Activated CD8-positive, alpha-beta memory T cell treated with anti-CD3 and anti-CD28 coated beads, Interleukin-2, amount 50 U/mL, for 48 hours (primary cell): ENCODE results near the gene DDX1.
"Not testable (repeated sequence)": the region's sequence is repeated elsewhere in the genome, so short reads cannot be mapped to it uniquely, and the experiment has no call there.

Source experiments
- DNase-seq: peaks from one replicate; pipeline ENCODE4 v3.0.0-alpha.2; 2020

The DDX1 gene

DNA sequence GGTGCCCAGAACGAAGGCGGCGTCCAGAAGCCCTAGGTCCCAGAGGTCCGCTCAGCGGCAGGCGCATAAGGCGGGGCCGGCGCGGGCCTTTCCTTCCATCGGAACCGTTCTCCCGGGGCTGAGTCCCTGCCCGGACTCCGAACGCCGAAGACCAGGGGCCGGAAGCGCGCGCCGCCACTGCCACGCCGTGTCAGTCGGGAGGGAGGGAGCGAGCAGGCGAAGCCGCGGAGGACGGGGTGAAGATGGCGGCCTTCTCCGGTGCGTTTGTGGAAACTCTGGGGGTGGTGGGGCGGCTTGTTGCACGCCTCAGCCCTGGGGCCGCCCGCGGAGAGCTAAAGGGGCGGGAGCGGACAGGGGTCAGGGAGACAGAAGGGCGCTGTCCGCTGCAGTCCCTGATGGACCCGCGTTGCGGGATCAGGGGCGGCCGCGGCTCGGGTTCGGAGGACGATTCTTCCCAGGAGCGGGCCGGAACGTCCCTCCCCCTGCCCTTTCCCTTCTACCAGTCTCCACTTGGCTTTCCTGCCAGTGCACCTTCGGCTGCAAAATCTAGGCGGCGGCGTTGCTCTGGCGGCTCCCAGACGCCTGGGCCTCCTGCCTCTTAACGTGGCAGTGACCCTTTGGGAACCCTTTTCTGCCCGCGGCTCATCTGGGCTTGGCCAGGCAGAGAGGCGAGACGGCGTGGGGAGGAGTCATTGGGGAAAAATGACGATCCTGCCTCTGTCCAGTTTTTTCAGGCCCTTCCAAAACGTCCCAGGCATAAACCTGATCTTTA, at the start of gene DDX1:
TSS of gene DDX1 (plus strand) at position 177 of the 772 bp plus-strand sequence. CDS start at position 243, 66 bp downstream.
- peak; percentile 97 for DNase-seq

DNA sequence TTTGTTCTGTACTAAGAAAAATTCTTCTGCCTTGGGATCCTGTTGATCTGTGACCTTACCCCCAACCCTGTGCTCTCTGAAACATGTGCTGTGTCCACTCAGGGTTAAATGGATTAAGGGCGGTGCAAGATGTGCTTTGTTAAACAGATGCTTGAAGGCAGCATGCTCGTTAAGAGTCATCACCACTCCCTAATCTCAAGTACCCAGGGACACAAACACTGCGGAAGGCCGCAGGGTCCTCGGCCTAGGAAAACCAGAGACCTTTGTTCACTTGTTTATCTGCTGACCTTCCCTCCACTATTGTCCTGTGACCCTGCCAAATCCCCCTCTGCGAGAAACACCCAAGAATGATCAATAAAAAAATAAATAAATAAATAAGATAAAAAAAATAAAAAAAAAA, 49.4 kb upstream of the DDX1 start:
- DNase-seq = not testable (repeated sequence)

DNA sequence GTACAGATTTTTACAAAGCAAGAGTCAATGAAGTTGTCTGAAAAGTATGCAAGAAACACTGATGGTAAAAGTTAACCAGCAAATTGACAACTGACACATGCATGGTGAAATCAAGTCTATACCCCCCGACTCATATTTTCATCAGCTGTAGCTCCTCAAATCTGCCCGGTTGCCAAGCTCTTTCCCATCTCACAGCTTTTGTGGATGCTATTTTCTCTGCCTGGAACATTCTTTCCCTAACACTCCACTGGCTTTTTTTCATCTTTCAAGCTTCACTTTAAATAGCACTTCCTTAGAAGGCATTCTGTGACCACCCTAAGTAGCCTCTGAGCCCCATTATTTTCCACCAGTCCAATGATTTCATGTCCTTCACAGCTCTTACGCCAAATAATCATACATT, 48.6 kb upstream of the DDX1 start:
- DNase-seq = no peak

DNA sequence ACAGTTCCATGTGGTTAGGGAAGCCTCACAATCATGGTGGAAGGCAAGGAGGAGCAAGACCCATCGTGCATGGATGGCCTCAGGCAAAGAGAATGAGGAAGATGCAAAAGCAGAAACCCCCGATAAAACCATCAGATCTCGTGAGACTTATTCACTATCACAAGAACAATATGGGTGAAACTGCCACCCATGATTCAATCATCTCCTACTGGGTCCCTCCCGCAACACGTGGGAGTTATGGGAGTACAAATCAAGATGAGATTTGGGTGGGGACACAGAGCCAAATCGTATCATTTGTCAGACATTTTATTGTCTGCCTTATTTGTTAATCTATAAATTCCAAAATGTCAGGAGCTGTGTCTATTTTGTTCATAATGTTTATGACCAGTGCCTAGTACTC, 48.1 kb upstream of the DDX1 start:
- DNase-seq = no peak

DNA sequence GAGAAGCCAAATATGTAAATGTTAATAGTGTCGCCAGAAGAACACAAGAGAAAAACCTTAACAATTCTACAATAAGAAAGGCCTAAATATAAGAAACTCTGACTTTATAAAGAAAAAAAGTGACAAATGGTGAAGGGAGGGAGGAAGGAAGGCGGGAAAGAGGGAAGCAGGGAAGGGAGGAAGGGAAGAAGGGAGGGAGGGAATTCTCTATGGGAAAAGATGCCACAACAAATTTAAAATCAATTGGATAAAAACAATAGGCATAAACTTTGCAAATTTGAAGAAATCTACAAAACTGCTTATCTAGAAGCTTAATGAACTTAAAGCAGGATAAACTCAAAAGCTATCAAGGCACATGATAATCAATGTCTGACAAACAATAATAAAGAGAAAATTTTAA, 47.4 kb upstream of the DDX1 start:
- no peak for DNase-seq

DNA sequence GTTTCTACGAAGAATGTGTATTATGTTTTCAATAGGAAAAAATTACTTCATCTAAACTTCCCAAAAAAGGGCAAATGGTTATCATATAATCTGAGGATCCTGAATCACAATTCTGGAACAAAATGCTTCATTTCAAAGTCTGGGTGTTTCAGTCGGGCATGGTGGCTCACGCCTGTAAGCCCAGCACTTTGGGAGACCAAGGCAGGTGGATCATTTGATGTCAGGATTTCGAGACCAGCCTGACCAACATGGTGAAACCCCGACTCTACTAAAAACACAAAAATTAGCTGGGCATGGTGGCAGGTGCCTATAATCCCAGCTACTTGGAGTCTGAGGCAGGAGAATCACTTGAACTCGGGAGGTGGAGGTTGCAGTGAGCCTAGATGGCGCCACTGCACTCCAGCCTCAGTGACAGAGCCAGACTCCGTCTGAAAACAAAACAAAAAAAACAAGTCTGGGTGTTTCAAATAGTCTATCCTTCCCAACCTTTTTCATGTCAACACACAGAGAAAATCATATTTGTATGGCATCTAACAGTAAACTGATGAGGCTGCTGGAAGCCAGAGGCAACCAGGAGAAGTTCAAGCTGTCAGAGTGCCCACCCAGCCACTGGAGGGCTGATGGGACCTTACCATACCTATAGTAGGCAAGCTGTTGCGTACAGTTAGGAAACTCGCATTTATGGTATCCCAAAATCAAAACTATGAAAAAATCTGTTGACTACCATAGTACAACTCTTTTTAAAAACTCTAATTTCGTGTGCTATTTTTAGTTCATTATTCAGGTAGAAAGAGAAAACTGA, 45.2 kb upstream of the DDX1 start:
- no peak for DNase-seq

DNA sequence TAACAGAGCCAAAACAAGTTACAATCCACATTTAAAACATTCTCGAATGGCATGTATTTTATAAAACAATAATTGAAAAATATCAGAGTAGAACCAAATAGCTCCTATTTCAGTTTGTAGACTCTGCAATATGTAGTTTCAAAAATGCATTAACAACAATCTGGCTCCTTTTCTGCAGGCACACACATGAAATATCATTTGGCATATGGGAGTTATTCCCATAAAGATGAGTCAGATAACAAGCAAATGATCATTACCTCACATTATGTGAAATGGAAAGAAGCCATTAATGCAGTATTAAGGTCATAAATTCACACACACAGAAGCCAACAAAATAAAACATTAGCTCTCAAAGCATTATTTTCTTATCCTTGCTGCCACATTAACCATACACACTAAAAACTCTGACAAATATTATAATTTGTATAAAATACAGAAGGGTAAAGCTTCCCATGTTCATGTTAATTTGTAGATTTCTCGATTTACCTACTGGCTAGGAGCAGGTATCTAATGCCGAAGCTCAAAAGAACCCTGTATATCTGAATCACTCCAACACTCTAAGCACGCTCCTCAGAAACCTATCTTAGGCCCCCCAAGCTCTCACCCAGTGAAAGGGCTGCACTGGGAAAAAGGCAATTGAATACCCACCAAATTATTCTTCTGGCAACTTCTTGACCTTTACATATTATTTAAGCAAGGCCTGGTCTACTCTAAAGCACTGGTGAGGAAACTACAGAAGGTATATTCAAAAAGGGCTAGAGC, 44.4 kb upstream of the DDX1 start:
- no peak for DNase-seq

DNA sequence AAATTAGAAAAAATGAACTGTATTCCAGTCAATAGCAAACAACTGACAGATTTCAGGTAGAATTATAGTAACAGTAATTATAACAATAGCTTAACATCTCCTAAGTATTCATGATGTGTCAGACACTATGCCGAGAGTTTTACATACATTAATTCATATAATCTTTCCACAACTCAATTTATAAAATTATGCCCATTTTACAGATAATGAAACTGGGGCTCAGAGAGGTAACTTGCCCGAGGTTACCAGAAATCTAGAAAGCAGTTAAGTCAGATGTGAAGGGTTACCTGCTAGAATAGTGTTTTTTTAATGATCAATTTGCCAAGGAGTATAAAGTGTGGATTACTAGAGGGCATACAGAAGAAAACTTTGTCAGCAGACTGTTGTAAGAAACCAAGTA, 42.7 kb upstream of the DDX1 start:
- no peak for DNase-seq

DNA sequence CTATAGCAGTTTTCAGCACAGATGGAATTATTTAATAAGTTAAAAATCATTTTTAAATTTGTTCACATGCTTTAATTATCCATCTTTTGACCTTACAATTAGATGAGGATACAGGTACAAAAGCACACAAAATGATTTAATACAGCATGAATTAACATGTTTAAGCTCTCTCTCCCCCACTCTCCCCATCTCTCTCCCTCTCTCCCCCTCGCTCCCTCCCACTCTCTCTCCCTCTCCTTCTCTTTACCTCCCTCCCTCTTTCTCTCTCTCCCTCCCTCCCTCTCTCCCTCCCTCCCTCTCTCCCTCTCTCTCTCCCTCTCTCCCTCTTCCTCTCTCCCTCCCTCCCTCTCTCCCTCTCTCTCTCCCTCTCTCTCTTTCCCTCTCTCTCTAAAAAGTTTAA, 38.1 kb upstream of the DDX1 start:
- DNase-seq = no peak

DNA sequence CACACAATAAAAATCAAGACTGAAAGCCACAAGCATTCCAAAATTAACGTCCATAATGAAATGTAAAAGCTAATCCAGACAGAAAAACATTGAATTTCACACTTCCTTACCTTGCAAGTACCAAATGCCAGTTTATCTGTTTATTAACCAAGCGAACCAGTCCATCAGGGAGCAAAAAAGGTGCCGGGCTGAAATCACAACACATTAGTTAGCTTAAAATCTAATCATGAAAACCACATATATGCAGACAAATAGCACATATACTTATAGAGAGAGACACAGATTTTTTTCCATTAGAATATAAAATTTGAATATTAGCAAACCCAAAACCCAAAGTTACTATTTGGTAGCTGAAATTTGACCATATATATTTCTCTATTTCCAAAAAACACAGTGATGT, 37.7 kb upstream of the DDX1 start:
- no peak for DNase-seq

DNA sequence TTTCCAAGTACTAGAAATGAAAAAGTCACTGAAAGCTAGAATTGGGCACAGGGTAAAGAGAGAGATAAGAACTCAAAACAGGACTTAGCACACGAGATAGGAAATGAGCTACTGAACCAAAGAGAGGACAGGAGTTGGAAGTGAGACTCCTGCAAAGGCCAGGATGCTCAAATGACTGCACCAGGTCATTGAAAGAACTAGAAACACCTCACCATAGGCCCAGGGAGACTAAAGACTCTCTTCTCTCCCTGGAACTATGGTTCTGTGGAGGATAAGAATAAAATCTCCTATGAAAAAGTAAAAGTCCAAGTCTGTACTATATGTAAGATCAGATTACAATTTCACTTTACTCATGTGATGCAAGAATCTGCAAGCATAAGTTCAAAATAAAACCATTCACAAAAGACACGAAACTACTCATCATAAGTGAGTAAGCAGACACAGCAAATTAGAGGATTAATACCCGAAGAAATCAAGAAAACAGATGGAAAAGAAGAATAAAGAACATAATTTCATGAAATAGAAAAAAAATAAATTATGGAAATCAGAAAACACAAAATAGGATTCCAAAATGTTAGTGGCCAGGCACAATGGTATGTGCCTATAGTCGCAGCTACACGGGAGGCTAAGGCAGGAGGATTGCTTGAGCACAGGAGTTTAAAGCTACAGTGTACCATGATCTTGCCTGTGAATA, 37.0 kb upstream of the DDX1 start:
- no peak for DNase-seq

DNA sequence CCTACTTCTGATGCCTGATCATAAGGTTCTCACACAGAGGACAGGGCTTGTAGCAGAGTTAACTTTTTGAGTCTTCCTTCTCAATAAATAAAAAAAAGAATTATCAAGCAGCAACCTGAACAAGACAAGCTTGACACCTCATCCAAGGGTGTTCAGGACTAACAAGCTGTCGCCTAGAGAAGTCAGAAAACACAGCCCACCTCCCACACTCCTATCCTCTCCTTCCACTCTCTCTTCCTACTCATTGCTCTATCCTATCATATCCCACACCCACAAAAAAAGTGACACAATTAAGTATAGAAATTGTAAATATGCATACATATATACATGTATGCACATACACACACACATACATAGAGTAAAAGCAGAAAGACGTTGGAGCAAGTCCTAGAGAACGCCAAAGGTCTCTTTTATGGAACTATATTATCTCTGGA, 35.9 kb upstream of the DDX1 start:
- DNase-seq = no peak

DNA sequence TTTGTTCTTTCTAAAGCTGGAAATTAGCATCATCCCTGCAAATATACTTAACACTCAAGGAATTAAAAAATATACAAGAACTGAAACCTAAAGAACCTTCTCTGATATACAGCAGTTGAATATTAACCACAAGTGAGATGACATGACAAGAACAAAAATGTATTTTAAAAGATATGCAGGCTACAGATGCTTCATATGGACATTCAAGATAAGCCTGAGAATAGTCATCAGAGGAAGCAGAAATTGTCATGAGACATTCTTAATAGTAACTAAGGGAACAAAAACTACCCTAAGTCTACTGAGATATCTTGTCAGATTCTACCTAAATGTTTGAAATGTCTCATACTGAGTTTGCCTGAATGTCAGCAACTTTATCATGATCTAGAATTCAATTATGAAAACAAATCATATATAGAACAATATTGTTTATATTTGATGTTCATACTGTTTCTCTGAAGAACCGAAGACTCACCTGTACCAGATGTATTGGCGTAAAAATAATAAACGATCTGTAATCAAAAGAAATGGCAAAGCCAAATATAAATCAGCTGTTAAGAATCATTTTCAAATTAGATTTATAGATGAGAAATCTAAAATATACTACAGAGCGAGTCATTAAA, 35.2 kb upstream of the DDX1 start:
- DNase-seq = no peak

DNA sequence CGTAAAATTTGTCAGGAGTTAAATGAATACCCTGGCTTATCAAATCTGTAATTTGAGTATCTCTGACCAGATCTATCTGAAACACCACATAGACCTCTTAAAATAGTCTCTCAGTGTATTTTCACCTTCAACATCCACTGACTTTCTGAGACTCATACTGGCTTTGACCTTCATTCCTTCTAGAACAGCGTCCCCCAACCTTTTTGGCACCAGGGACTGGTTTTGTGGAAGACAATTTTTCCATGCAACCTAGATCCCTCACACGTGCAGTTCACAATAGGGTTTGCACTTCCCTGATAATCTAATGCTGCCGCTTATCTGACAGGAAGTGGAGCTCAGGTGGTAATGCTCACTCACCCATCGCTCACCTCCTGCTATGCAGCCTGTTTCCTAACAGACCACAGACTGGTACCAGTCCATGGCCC, 33.8 kb upstream of the DDX1 start:
- no peak for DNase-seq

DNA sequence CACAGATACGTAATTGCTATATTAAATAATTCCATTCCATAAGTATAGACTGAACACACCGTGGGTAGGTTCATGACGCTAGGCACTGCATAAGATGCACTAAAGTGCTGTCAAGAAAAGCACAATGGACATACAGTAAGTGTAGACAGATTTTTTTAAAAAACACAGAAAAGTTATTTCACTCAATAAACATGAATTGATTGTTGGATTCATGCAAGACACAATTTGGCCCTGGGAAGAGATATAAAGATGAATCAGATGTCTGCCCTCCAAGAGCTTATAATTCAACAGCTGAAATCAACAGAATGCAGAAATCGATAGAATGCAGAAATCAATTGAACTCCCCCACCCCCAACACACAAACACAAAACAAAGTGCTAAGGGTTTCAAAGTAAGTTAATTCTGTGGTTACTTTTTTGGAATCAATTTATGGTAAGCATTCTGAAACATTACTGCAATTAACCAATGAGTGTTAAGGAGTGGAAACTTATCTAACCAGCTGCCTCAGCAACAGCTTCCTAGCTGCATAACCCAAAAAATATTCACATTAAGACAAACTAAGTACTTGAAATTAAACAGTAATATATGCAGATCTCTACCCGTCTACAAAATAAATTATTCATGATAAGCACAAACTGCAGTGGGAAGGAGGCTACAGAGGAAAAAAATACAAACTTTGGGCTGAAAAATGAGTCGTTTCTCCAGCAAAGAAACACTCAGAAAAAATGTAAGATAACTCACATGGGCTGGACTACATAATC, 32.1 kb upstream of the DDX1 start:
- no peak for DNase-seq

DNA sequence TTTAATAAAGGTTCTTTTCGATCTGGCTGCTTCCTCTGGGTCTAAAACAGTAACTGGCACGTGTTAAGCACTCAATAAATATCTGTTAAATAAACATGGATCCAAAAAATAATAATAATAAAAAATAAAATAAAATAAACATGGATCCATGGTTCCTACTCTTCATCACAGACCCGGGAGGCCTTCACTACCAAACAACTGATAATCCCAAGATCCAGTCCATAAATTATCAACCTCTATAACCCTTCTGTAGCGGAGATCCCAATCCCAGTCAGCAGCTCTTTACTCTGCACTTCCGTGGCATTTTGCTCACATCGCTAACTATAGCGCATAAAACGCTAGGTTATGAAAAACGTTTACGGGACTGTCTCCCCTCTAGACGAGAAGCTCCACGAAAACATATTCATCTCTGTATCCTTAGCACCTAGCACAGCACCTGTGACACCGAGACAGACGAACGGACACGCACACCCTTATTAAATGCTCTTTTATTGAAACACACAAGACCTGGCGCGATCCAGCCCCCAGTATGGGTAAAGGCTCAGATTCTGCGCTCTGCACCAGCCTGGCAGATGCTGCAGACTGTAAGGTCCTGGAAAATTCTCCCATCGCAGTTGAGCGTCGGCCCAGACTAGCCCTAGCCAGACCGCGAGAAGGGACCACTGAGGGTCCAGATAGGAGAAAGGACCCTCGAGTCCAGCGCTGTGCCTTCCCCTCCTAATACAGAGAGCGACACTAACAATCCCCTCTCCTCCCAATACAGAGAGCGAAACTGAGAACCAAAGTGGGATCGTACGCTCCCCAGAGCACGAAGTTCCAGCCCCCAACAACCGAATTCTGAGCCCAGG, 31.3 kb upstream of the DDX1 start:
- peak; percentile 58 for DNase-seq

DNA sequence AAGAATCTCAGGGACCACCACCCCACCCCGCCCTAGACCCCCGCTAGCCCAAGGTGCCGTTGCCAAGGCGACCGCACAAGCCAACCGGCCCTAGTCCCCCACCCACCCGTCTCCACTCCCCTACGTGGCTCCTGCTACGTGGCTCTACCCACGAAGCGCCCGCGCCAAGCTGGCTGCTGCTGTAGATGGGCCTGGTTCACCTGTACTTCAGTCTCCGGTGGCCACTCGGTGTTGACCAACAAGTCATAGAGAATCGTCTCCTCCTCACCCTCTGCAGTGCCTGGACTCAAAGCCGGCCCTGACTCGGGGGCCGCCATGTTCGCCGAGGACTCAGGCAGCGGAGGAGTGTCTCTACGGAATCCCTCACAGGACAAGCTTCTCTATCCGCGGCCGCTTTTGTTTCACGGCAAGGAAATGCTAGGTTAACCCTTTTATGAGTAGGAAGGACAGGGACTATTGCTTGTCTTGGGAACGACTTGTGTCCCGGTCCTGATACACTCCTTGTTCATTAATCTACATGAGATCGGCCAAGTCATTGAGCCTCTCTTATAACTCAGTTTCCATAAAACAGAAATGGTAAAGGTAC, 30.6 kb upstream of the DDX1 start, which contains the start of gene NBAS:
TSS of gene NBAS (minus strand) at position 347 of the 586 bp plus-strand sequence. CDS start at position 317, 30 bp downstream.
- peak; percentile 87 for DNase-seq

DNA sequence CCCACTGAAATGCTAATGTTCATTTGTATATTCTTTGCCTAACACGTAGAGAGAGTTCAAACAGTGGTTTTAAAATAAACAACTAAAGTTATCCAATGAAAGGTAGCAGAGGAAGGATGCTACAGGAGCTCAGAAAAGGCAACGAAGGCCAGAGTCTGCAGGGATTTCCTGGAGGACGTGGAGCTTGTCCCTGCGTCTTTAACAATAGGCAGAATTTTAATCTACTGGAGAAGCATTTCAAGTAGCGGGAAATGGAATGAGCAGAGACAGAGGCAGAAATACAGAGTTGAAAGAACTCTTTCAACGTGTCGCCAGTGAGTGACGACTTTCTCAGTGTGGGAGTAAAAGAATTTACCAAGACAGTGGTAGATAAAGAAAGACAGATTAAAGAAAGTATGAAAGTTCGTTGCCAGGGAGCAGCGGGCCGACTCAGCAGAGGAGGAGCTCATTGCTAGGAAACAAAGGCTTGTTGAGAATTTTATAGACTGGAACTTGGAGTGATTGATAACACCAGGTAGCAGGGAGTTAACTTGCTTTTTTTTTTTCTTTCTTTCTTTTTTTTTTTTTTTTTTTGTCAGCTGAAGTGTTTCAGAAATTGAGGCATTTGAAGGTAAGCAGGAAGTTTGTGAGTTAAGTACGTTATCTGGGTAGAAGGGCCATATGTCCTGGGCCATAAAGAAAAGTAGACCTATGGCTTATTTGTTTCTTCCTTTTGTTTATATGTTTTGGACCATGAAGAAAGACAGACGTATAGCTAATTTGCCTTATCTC, 29.9 kb upstream of the DDX1 start:
- peak; percentile 54 for DNase-seq

DNA sequence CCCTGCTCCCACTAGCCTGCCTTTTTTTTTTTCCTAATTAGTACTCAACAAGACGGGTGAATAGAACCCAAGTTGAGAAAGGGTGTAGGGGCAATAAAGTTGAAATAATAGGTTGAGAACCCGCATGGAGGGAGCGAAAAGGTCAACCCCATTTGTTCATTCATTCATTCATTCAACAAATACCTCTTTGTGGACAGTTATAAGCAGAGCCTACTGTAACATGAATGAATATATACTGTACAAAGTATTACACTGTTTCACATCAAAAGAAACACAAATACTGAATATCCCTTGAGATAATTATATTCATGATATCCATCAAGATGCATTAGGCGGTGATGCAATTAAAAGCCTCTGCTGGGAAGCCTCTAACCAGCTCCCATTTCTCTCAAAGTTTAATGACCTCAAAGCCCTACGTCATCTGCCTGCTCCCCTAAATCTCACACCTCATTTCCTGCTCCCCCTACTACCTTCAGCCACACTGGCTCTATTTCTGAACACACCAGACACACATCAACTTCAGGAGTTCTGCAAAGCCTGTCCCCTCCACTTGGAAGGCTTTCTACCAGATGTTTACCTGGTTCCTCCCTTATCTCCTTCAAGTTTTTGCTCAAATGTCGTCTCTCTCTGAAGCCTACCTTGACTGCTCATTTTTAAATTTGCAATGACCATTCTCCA, 29.2 kb upstream of the DDX1 start:
- no peak for DNase-seq
